ENCODE data around the gene TMCC3.
A peak's percentile ranks its signal among the peaks of the same experiment; 100 is the strongest.

The TMCC3 gene

GRCh38 chr12:94676031-94676641 lies 25.8 kb upstream of the TMCC3 start:
- no peak for DNase-seq
- in situ Hi-C loops (cut with HindIII; ENCODE audit: low pct_ligation_motif_present, low pct_unique_long_range_greater_than_20kb, low sequenced_read_pairs) = no loop called here

DNA sequence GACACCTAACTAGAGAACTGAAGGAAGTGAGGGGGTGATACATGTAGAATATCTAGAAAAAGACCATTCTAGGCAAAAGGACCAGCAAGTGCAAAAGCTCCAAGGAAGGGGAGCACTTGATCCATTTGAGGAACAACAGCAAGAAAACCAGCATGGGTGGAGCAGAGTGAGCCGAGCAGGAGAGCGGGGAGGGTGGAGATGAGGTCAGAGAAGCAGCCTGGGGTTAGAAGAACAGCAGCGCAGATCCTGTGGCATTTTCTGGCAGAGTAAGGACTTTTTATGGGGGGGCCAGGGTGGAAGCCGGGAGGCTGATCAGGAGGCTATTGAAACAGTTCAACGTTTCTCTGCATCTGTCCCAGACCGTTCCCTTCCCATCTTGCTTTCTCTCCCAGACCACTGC lies 24.5 kb upstream of the TMCC3 start:
- in situ Hi-C loops (cut with HindIII; ENCODE audit: low pct_ligation_motif_present, low pct_unique_long_range_greater_than_20kb, low sequenced_read_pairs) = no loop called here
- no peak for DNase-seq

GRCh38 chr12:94674051-94674451 lies 23.7 kb upstream of the TMCC3 start:
- in situ Hi-C loops (cut with HindIII; ENCODE audit: low pct_ligation_motif_present, low pct_unique_long_range_greater_than_20kb, low sequenced_read_pairs) = no loop called here
- DNase-seq = no peak

GRCh38 chr12:94673496-94673895 lies 23.1 kb upstream of the TMCC3 start:
- DNase-seq = no peak
- in situ Hi-C loops (cut with HindIII; ENCODE audit: low pct_ligation_motif_present, low pct_unique_long_range_greater_than_20kb, low sequenced_read_pairs) = no loop called here

DNA sequence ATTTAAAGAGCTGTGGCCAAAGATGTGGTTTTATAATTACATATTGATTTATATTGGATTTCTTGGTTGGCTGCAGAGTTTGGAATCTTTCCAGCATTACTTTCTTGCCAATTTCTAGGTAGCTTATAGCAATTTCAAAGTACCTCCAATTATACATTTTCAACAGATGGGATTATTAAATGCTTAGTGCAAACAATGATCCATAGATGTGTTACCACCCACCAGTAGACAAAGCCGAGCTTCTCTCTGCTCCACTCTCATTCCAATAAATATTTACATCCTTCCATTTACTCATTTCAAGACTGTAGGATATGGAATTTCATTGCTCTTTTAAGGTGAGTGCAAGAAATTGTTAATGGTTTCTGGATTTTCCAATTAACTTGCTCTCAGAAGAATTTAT lies 21.6 kb upstream of the TMCC3 start:
- in situ Hi-C loops (cut with HindIII; ENCODE audit: low pct_ligation_motif_present, low pct_unique_long_range_greater_than_20kb, low sequenced_read_pairs) = no loop called here
- DNase-seq = no peak

DNA sequence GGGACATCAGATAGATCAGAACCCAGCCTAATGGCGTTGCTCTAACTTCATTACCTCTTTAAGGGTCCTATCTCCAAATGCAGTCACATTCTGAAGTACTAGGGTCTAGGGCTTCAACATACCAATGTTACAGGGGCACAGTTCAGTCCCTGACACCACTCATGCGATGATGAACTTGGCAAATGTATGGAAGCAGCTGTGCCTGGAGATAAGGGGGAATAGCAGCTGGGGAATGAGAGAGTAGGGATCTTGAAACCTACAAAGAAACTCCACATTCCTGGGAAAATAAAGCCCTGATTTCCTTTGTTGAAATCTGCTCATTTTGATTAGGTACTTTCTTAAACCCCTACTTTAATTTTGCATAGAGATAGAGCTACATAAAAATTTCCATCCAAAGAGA lies 20.5 kb upstream of the TMCC3 start:
- DNase-seq = no peak
- in situ Hi-C loops (cut with HindIII; ENCODE audit: low pct_ligation_motif_present, low pct_unique_long_range_greater_than_20kb, low sequenced_read_pairs) = no loop called here

GRCh38 chr12:94670075-94670474 lies 19.7 kb upstream of the TMCC3 start:
- in situ Hi-C loops (cut with HindIII; ENCODE audit: low pct_ligation_motif_present, low pct_unique_long_range_greater_than_20kb, low sequenced_read_pairs) = no loop called here
- DNase-seq = no peak

GRCh38 chr12:94667031-94667540 lies 16.7 kb upstream of the TMCC3 start:
- no peak for DNase-seq
- in situ Hi-C loops (cut with HindIII; ENCODE audit: low pct_ligation_motif_present, low pct_unique_long_range_greater_than_20kb, low sequenced_read_pairs) = no loop called here

DNA sequence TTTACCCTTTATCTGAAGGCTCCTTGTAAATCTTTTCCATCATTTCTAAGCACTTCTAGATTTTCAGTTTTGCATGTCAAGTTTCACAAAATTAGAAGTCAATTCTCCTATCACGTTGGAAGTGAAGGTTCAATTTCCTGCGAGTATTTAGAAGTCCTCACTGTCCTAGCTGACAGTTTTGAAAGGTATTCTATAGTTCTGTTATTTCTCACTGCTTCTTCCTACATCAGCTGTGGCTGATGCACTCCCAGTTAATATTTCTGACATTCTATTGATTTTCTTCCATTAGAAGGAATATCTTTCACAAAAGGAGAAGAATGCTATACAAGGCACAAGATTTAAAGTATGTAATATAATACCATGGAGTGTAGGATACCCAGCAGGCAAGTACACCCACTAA lies 15.8 kb upstream of the TMCC3 start:
- in situ Hi-C loops (cut with HindIII; ENCODE audit: low pct_ligation_motif_present, low pct_unique_long_range_greater_than_20kb, low sequenced_read_pairs) = no loop called here
- no peak for DNase-seq

DNA sequence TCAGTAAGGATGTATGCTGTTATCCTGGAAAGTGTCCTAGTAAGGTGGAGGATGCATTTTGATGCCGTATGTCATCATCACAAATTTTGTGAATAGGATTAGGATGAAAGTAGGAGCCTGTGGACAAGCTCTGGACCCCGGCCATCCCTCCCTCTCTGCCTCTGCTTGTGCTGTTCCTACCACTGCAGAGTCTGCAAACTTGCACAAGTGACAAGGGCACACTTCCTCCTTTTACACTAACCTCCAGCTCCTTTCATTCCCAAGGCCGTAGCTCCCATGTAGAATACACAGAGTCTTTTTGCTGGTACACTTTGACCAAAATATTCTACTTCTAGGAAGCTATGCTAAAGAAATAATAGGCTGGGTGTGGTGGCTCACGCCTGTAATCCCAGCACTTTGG lies 13.3 kb upstream of the TMCC3 start:
- no peak for DNase-seq
- in situ Hi-C loops (cut with HindIII; ENCODE audit: low pct_ligation_motif_present, low pct_unique_long_range_greater_than_20kb, low sequenced_read_pairs) = no loop called here

DNA sequence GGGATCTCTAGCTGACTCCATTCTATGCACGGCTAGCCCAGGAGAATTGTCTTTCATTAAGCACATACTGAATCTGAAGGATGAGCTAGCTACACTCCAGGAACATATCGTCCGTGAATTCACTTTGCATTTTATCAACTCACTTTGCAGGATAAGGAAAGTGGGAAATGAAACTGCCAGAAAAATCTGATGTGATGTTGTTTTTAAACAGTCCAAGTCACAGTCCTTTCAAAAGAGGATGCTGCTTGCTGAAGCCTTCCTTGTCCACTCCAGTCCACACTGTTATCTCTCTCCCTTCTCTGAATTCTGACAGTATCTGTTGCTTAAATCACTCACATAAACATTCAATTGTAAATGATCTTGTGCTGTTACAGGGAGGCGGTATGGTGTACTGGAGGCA lies 12.7 kb upstream of the TMCC3 start:
- in situ Hi-C loops (cut with HindIII; ENCODE audit: low pct_ligation_motif_present, low pct_unique_long_range_greater_than_20kb, low sequenced_read_pairs) = no loop called here

DNA sequence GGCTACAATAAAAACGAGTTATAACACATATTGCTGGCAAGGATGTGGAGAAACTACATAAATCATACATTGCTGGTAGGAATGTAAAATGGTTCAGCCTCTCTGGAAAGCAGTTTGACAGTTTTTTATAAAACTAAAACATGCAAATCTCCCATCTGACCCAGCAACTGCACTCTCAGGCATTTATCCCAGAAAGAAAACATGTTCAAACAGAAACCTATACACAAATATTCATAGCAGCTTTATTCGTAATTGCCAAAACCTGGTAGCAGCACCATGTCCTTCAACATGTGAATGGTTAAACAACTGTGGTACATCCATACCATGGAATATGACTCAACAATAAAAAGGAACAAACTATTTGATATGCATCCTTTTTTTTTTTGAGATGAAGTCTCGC lies 10.1 kb upstream of the TMCC3 start:
- DNase-seq = no peak
- in situ Hi-C loops (cut with HindIII; ENCODE audit: low pct_ligation_motif_present, low pct_unique_long_range_greater_than_20kb, low sequenced_read_pairs) = no loop called here

More for the DNA sequence above, 12.7 kb upstream of the TMCC3 start:
- DNase-seq = no peak

DNA sequence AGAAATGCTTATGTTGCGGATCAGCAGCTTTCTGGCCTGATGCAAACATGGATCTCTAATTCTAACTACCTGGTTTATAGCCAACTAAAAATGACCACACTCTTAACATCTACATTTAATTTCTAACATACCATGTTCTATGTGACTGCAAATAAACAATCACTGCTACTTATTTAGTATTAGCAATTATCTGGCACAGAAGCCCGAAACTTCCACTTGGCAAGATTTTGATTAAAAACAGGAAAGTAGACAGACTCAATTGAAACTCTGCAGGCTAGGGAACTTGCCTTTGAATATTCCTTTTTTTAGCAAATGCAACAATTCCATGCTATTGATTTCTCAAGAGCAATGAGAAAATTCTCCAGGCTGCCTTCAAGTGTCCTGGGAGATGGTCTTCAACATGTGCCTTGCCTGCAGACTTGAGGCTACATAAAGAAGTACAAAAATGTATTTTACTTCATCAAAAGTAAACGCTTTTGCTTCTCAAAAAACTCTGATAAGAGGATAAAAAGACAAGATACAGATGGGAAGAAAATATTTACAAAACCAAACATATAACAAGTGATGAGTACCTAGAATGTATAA lies 9.1 kb upstream of the TMCC3 start:
- in situ Hi-C loops (cut with HindIII; ENCODE audit: low pct_ligation_motif_present, low pct_unique_long_range_greater_than_20kb, low sequenced_read_pairs) = no loop called here
- no peak for DNase-seq

DNA sequence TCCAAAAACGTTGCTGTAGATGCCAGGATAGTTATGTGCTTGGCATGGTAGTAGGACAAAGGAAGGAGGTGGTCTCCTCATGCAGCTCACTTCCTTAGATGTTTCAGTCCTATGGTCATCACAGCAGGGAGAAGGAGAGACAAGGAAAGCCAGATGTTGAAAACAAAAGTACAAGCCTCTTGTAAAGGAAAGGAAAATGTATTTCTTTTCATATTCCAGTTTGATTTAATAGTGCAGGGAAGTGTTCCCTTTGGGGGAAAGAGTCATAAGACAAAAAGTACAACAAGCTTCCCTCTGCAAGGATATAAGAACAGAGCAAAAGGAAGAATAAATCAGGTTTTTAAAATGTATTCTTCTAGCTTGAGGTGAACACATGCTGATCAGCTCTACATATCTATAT lies 8.6 kb upstream of the TMCC3 start:
- DNase-seq = no peak
- in situ Hi-C loops (cut with HindIII; ENCODE audit: low pct_ligation_motif_present, low pct_unique_long_range_greater_than_20kb, low sequenced_read_pairs) = no loop called here

DNA sequence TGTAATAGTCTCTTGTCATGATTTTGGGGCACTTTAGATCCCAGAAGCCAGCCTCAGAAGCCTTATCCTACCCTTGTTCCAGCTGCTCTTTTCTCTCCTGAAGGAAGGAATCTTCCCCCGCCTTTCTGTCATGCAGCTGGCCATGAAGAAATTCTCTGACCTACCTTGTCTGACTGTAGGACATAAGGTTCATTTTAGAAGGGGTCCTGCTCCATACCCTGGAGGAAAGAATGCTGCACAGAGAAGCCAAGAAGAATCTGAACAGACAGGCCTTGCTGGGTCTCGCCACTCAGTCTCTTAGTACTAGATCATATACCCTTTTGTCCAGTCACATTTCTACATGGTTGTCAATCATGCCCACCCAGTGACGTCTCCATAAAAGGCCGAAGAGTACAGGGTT lies 6.2 kb upstream of the TMCC3 start:
- DNase-seq = no peak
- in situ Hi-C loops (cut with HindIII; ENCODE audit: low pct_ligation_motif_present, low pct_unique_long_range_greater_than_20kb, low sequenced_read_pairs) = no loop called here

GRCh38 chr12:94649349-94650142 lies 811 bp downstream of the TMCC3 start:
- in situ Hi-C loops (cut with HindIII; ENCODE audit: low pct_ligation_motif_present, low pct_unique_long_range_greater_than_20kb, low sequenced_read_pairs) = no loop called here
- peak; percentile 50 for DNase-seq

DNA sequence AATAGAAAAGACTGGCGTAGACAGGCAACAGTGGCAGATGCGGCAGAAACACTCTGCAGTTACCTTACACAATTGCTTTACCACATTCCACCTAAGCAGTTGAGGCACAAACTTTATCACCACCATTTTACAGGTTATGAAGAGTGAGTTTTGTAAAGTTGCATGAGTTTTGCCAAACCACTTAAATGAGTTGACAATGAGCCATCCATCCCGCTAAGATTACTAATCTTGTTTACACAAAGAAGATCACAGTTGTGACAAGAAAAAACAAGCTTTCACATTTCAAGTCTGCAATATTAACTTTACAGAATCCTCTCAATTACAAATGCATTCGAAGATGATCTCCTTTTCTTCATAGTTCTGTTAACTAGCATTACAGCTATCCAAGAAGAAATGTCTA lies 1.8 kb downstream of the TMCC3 start:
- DNase-seq = no peak
- in situ Hi-C loops (cut with HindIII; ENCODE audit: low pct_ligation_motif_present, low pct_unique_long_range_greater_than_20kb, low sequenced_read_pairs) = no loop called here

DNA sequence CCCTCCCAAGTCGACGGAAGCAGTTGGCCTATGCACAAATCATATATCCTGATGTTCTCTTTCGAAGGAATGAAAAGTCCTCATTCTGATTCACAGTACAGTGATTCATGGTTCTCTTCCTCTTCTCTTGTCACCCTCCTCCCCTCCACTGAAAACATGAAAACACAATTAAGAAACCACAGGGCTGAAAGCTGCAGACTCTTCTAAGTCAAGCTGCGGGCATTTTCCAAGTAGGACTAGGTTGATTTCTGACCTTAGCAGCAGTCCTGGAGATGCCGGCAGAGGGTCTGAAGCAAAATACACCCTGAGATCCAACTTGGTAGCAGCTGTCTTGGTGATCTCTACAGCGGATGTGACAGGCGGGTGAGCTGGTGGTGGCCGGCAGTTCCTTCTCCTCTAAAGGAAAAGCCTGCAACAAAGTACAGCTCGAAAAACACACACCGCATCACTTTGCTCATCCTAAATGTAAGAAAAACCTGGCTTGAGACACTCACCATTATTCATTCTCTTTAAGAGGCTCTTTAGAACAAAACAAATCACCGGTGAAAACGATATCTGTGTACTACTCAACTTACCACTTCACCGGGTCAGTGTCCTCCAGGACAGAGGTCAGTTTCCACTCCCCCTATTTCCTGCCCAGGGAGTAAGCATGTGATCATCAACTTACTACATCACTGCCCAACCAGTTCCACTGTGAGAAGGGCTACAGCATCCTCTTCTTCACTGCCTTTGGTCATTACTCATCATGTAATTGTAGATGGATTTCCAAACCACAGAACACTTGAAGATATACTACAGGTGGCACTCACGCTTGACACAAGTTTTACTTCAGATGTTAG lies 6.0 kb downstream of the TMCC3 start:
- in situ Hi-C loops (cut with HindIII; ENCODE audit: low pct_ligation_motif_present, low pct_unique_long_range_greater_than_20kb, low sequenced_read_pairs) = no loop called here
- peak; percentile 98 for DNase-seq

DNA sequence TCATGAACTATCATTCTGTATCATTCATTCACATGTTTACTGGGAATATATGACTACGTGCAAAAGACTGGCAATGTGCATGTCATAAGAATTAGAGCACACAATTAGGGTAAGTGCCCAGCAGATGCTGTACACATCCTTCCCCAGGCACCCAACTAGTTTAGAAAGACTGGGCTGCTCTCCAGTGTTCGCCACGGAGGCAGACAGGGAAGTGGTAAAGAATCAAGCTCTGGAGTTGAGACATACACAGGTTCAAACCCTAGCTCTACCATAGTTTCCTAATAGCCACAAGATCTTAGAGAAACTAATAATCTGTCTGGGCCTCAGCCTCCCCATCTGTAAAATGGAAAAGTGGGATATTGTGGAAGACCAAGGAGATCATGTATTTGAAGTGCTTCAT lies 6.8 kb downstream of the TMCC3 start:
- in situ Hi-C loops (cut with HindIII; ENCODE audit: low pct_ligation_motif_present, low pct_unique_long_range_greater_than_20kb, low sequenced_read_pairs) = no loop called here
- DNase-seq = no peak

Data from ACHN (cell line).